ENCODE results near the gene UBE2D1.

DNA sequence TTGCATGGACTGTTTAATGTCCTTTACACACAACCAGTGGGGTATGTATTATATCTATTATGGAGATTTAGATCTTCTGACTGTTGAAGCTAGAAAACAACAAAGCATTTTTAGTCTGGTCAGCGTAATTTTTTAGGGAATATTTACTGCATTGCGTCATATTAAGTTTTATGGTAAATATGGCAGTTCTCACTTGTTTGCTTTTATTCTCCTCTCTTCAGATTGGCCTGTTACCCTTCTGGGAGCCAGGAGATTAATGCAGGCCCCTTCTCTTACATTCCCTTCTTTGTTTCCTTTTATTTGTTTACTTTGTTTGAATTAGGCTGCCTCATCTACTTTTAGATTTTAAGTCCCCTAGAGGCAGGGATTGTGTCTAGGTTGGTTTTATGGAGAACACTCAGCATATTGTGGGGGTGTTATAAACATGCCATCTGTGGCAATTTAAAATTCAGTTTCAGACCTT is 13.8 kb downstream of the UBE2D1 start:
- TF ChIP-seq, protein P1, sequence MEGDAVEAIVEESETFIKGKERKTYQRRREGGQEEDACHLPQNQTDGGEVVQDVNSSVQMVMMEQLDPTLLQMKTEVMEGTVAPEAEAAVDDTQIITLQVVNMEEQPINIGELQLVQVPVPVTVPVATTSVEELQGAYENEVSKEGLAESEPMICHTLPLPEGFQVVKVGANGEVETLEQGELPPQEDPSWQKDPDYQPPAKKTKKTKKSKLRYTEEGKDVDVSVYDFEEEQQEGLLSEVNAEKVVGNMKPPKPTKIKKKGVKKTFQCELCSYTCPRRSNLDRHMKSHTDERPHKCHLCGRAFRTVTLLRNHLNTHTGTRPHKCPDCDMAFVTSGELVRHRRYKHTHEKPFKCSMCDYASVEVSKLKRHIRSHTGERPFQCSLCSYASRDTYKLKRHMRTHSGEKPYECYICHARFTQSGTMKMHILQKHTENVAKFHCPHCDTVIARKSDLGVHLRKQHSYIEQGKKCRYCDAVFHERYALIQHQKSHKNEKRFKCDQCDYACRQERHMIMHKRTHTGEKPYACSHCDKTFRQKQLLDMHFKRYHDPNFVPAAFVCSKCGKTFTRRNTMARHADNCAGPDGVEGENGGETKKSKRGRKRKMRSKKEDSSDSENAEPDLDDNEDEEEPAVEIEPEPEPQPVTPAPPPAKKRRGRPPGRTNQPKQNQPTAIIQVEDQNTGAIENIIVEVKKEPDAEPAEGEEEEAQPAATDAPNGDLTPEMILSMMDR (IDR thresholded peaks at IDR 0.05): no peak
- TF ChIP-seq EZH2phosphoT487 (IDR thresholded peaks at IDR 0.05): no peak

Measured in neural progenitor cell (in vitro differentiated cells).